Colonic mucosa (tissue), 4 donors: Measurements from ENCODE around the gene VEPH1. TPM values are rescaled to one million over a fixed set of nuclear protein-coding genes. Genes with fewer than 3 reads are reported as not detected.

Source experiments
- DNase-seq: peaks from one replicate; pipeline ENCODE4 v3.0.0-alpha.2; 2020
- H3K27ac ChIP-seq: fragments of 200-600 bp; one replicate; pipeline ENCODE4 v1.8.0; 2021
- H3K27me3 ChIP-seq: fragments of 200-600 bp; one replicate; pipeline ENCODE4 v1.8.0; 2021
- H3K36me3 ChIP-seq: fragments of 200-600 bp; one replicate; pipeline ENCODE4 v1.8.0; 2021
- H3K4me1 ChIP-seq: fragments of 200-600 bp; one replicate; pipeline ENCODE4 v1.8.0; 2021; ENCODE audit warnings: mild to moderate bottlenecking
- H3K4me3 ChIP-seq: fragments of 200-600 bp; one replicate; pipeline ENCODE4 v1.8.0; 2021
- H3K9ac ChIP-seq, 2 donors: one replicate each; pipeline ENCODE4 v1.7.0; 2013; ENCODE audit warnings: control low read depth in 2 of 2, low read depth in 2 of 2, low read length in 2 of 2
- H3K9me3 ChIP-seq: fragments of 200-600 bp; one replicate; pipeline ENCODE4 v1.8.0; 2021
- intact Hi-C: fragments of 100-400 bp; cut with DNase I; formaldehyde crosslinking; loops from one replicate; pipeline ENCODE4 v1.14.1; 2022
- total RNA-seq, 2 donors: library from RNA; stranded (reverse); fragmentation: NEBNext Ultra II Directional in 1 of 2; extraction: Animal tissue kit (Norgen Biotek cat#: 25700) in 1 of 2; gene quantifications; one replicate each; pipeline ENCODE4 v1.2.1, GENCODE V29; 2021
- TF ChIP-seq, protein P1 (sequence below): fragments of 200-600 bp; IDR thresholded peaks from one replicate; pipeline ENCODE4 v1.8.0; 2022; ENCODE audit warnings: antibody characterized with exemption, mild to moderate bottlenecking
- donor health status: healthy.
- donor health status: DM: no; HTN: no; CAD: no.
- donor health status: DM: no; HTN: no; CAD: no.

VEPH1 gene
- total RNA-seq, 2 donors from 2014 or later: 1.3 to 2.7 TPM

DNA sequence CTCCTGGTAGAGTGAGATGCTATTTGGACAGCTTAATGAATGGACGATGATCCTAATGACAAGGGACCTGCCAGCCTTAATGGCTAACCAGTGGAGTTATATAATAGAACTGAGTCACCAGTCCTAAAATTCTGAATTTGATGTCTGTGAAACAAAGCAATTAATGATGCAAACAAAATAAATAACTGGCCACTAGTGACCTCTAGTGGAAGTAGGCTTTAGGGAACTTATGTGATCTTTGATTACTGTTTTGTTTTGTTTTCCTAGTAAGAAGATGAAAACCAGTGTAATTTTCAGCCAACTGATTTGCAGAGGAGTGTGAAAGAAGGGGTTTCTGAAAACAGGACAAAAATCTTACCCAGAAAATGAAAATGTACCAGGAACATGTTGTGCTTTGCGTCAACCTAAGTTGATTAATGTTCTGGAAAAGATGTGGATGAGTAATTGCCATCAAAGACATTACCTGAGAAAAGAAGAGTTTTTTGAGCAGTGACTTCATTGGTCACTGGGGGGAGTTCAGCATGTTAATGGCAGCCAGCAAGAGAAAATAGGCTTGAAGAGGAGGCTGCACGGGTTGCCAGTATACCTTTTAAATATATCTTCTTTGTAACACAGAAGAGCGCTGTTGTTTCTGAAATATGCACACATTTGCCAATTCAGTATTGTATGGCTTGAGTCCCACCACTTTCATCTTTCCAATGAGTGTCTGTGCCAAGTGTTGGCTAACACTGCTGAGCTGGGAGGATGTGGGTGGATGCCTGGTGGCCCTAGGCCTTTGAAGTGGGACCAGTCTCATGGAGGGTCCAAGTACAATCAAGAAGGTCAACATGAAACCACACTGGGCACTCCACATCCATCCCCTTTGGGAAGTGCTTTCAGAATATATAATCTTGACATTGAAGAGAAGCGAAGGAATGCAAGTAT is 9.3 kb downstream of the VEPH1 start:
- no peaks in the 10 kb centered on the region for H3K27me3 ChIP-seq
- no peaks in the 10 kb centered on the region for H3K9me3 ChIP-seq
- intact Hi-C loops: no loop called here
- H3K36me3 ChIP-seq: no peaks in the 10 kb centered on the region
- no peak for DNase-seq
- no peak overlapping the region for H3K9ac ChIP-seq
- TF ChIP-seq, protein P1, sequence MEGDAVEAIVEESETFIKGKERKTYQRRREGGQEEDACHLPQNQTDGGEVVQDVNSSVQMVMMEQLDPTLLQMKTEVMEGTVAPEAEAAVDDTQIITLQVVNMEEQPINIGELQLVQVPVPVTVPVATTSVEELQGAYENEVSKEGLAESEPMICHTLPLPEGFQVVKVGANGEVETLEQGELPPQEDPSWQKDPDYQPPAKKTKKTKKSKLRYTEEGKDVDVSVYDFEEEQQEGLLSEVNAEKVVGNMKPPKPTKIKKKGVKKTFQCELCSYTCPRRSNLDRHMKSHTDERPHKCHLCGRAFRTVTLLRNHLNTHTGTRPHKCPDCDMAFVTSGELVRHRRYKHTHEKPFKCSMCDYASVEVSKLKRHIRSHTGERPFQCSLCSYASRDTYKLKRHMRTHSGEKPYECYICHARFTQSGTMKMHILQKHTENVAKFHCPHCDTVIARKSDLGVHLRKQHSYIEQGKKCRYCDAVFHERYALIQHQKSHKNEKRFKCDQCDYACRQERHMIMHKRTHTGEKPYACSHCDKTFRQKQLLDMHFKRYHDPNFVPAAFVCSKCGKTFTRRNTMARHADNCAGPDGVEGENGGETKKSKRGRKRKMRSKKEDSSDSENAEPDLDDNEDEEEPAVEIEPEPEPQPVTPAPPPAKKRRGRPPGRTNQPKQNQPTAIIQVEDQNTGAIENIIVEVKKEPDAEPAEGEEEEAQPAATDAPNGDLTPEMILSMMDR: peak; percentile 57
- H3K27ac ChIP-seq: no peak overlapping the region
- H3K4me3 ChIP-seq: no peak overlapping the region
- no peaks in the 10 kb centered on the region for H3K4me1 ChIP-seq

DNA sequence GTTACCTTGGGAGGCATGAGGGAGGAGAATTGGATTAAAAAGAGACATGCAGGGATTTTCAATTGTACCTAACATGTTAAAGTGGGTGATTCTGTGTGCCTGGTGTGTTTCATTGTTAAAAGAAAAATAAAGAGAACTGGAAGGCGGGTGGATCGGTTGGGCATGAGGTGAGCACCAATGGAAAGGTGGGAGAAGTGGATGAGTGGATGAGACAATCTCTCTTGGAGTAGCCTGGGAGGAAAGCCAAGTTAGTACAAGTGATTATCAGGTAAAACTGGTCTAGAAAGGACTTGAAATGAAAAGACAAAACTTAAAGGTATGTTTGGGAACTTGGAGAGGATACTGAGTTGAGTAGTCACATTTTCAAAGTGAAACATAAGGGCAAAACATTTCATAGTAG is 12.1 kb downstream of the VEPH1 start:
- H3K4me1 ChIP-seq: no peaks in the 10 kb centered on the region
- intact Hi-C loops: no loop called here
- no peaks in the 10 kb centered on the region for H3K9me3 ChIP-seq
- no peak overlapping the region for H3K4me3 ChIP-seq
- no peaks in the 10 kb centered on the region for H3K27me3 ChIP-seq
- H3K36me3 ChIP-seq: no peaks in the 10 kb centered on the region
- H3K9ac ChIP-seq: no peak overlapping the region
- TF ChIP-seq, protein P1: no peak
- DNase-seq: no peak
- no peak overlapping the region for H3K27ac ChIP-seq

DNA sequence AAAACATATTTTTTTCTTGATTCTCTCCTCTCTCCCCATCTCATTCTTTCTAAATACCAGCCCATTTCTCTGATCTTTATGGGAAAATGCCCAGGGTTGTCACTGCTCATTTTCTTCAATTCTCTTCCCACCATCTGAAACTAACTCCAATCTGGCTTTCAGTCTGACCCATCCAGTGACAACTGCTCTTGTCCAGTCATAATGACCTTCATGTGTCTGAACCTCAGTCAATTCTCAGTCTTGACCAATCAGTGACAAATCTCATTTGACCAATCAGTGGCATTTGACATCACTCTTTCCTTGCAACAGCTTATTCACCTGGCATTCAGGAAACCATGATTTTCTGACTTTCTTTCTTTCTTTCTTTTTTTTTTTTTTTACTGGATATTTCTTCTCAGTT is 15.1 kb downstream of the VEPH1 start:
- intact Hi-C loops: no loop called here
- TF ChIP-seq, protein P1: no peak
- H3K27ac ChIP-seq: no peak overlapping the region
- H3K4me3 ChIP-seq: no peak overlapping the region
- H3K36me3 ChIP-seq: no peaks in the 10 kb centered on the region
- DNase-seq: no peak
- H3K4me1 ChIP-seq: no peaks in the 10 kb centered on the region
- H3K9me3 ChIP-seq: no peaks in the 10 kb centered on the region
- no peak overlapping the region for H3K9ac ChIP-seq
- no peaks in the 10 kb centered on the region for H3K27me3 ChIP-seq

DNA sequence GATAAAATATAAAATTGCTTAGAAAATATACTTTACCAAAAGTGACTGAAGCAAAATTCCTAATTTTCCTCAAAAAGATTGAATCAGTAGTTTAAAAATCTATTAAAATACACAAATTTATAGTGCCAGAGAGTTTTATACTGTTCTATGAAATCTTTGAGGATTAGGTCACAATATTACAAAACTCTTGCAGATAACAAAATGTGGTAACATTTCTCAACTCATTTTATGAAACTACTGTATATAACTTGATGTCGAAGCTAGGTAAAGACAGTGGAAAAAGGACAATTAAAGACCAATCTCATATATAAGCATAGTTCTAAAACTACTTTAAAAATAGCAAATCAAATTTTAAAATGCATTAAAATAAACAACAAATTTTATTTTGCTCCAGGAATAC is 15.9 kb downstream of the VEPH1 start:
- no peaks in the 10 kb centered on the region for H3K36me3 ChIP-seq
- intact Hi-C loops: no loop called here
- H3K27ac ChIP-seq: no peak overlapping the region
- H3K27me3 ChIP-seq: no peaks in the 10 kb centered on the region
- TF ChIP-seq, protein P1: no peak
- no peak for DNase-seq
- no peaks in the 10 kb centered on the region for H3K4me1 ChIP-seq
- H3K9ac ChIP-seq: no peak overlapping the region
- H3K4me3 ChIP-seq: no peak overlapping the region
- H3K9me3 ChIP-seq: no peaks in the 10 kb centered on the region

DNA sequence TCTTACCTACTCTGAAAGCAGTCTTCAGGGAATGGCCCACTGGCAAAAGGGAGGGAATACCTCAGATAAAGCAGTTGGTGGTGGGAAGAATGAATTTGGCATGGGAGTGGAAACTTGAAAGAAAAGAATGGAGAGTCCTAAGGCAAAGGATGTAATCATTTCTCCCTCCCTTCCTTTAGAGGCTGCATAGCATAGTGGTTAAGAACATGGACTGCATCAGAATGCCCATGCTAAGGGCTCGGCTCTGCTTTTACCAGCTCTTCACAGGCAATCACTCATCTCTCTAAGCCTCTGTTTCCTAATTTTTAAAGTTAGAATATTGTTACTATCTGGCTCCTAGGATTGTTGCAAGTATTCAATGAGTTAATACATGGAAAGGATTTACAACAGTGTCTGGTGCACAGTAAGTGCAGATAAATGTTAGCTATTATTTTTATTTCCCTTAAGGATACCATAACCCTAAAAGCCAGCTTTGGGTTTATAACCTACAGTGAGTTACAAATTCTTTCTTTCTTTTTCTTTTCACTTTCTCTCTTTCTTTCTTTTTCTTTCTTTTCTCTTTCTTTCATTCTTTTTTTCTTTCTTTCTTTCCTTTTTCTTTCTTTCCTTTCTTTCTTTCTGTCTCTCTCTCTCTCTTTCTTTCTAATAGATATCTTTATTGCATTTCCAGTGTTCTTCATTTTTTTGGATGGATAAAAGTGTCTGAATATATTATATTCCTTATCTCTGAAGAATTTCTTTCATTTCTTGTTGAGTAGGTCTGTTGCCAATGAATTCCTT is 23.6 kb downstream of the VEPH1 start:
- intact Hi-C loops: no loop called here
- no peaks in the 10 kb centered on the region for H3K27me3 ChIP-seq
- no peak overlapping the region for H3K27ac ChIP-seq
- no peak for DNase-seq
- TF ChIP-seq, protein P1: no peak
- no peaks in the 10 kb centered on the region for H3K9me3 ChIP-seq
- H3K36me3 ChIP-seq: no peaks in the 10 kb centered on the region
- H3K4me3 ChIP-seq: no peak overlapping the region
- H3K9ac ChIP-seq: no peak overlapping the region
- no peaks in the 10 kb centered on the region for H3K4me1 ChIP-seq
